ENCODE measurements around the gene ST14.

Gene ST14

DNA sequence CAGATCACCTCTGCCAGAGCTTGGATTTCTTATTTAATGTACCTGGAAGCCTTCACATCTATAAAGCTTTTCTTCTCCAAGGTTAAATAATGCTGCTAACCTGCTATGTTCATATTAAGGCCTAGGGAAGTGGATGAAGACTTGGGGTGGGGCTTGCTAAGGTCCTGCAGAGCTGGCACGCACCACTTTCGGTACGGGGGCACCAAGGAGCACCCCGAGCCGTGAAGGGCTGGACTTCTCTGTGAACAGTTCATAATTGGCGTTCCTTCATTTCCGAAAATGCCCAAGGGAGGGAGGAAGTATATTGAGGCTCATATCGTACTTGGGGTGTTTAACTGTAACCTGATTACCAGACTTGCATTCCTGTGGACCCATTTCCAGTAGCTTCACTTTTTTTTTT is 59.6 kb downstream of the ST14 start:
- H3K27me3 ChIP-seq (ENCODE audit: control insufficient read depth in 1 of 2, insufficient read depth in 1 of 2, low read length in 2 of 2) = peaks cover 47 to 50% of the 10 kb centered on the region in 2 experiments
- H3K9ac ChIP-seq (ENCODE audit: low read length) = no peak overlapping the region
- H3K18ac ChIP-seq (ENCODE audit: low read depth in 1 of 2, low read length in 2 of 2) = no peak overlapping the region
- H3K9me3 ChIP-seq (ENCODE audit: control insufficient read depth, low read length) = no peaks in the 10 kb centered on the region
- H3K36me3 ChIP-seq (ENCODE audit: control insufficient read depth in 1 of 2, insufficient read depth in 2 of 2, low read depth in 1 of 2, low read length in 2 of 2) = peaks cover 0 to 2% of the 10 kb centered on the region in 2 experiments
- H3K4me1 ChIP-seq (ENCODE audit: control insufficient read depth, insufficient read depth, low read depth, low read length) = no peaks in the 10 kb centered on the region
- no peak overlapping the region for H2BK12ac ChIP-seq (ENCODE audit: low read length in 2 of 2)
- no peak overlapping the region for H3K14ac ChIP-seq (ENCODE audit: low read length in 2 of 2)
- WGBS = 91% methylated on average over 5 of the region's 8 CpGs
- H2BK15ac ChIP-seq (ENCODE audit: low read depth, poor library complexity, severe bottlenecking) = no peak overlapping the region
- no peak overlapping the region for H4K91ac ChIP-seq (ENCODE audit: low read length)
- H2BK5ac ChIP-seq (ENCODE audit: low read depth, low read length, poor library complexity, severe bottlenecking) = no peak overlapping the region
- H2BK120ac ChIP-seq (ENCODE audit: low read depth, low read length) = no peak overlapping the region
- no peak overlapping the region for H2AFZ ChIP-seq (ENCODE audit: low read depth, low read length)
- H3K4me2 ChIP-seq (ENCODE audit: low read length, poor library complexity, severe bottlenecking) = no peak overlapping the region
- no peak overlapping the region for H3K23ac ChIP-seq (ENCODE audit: low read length in 2 of 2)
- no peak overlapping the region for H3K4me3 ChIP-seq (ENCODE audit: insufficient read depth in 1 of 2, low read depth in 1 of 2, low read length in 2 of 2)
- no peak overlapping the region for H3K27ac ChIP-seq (ENCODE audit: low read length, poor library complexity, severe bottlenecking)
- no peaks in the 10 kb centered on the region for H3K79me1 ChIP-seq (replicated peaks; ENCODE audit: low read length, poor library complexity, severe bottlenecking)
- no peak overlapping the region for H4K8ac ChIP-seq (ENCODE audit: low read length)
- no peak overlapping the region for H3K4ac ChIP-seq (ENCODE audit: low read depth in 1 of 2, low read length in 2 of 2)
- no peak overlapping the region for H2AK5ac ChIP-seq (ENCODE audit: low read length, severe bottlenecking)
- DNase-seq = no peak

DNA sequence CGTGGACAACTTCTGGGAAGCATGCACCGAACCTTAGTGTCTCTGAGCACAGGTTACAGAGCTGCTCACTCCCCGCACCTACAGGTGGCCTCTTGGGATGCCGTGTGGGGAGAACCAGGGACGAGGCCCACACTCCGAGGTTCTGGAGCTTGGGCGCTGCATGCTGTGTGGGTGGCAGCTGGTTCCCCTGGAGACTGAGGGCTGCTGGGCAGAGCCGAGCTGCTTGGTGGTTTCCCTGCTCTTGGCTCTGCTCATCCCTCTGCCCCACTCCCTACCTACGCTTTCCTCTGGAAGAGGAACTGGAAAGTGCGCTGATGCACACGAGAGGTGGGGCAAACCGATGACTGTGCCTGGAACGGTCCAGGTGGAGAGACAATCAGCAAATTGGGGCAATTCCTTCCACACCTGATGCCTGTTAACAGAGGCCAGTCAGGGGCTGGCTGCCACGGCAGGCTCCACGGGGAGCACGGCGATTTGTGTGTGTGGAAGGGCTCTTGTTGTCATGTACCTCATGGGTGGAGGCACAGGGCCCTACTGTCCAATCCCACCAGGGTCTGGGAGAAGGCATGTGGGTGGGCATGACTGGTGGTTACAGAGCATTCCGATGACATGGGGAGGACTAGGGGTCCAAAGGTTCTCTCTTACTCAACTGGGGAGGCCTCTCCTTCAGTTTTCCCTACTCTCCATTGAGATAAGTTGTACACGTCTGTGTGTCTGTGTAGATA is 60.9 kb downstream of the ST14 start:
- Histone ChIP-seq H2BK5ac (ENCODE audit: low read depth, low read length, poor library complexity, severe bottlenecking) (no peak overlapping the region), H3K23ac (ENCODE audit: low read length in 2 of 2) (no peak overlapping the region), H3K4ac (ENCODE audit: low read depth in 1 of 2, low read length in 2 of 2) (no peak overlapping the region), H3K4me1 (ENCODE audit: control insufficient read depth, insufficient read depth, low read depth, low read length) (no peaks in the 10 kb centered on the region), H3K79me1 (replicated peaks; ENCODE audit: low read length, poor library complexity, severe bottlenecking) (no peaks in the 10 kb centered on the region), H3K36me3 (ENCODE audit: control insufficient read depth in 1 of 2, insufficient read depth in 2 of 2, low read depth in 1 of 2, low read length in 2 of 2) (peaks cover 0 to 2% of the 10 kb centered on the region in 2 experiments), H2BK120ac (ENCODE audit: low read depth, low read length) (no peak overlapping the region), H3K27me3 (ENCODE audit: control insufficient read depth in 1 of 2, insufficient read depth in 1 of 2, low read length in 2 of 2) (peaks cover 35 to 37% of the 10 kb centered on the region in 2 experiments), H2BK15ac (ENCODE audit: low read depth, poor library complexity, severe bottlenecking) (no peak overlapping the region), H4K91ac (ENCODE audit: low read length) (no peak overlapping the region), H3K4me3 (ENCODE audit: insufficient read depth in 1 of 2, low read depth in 1 of 2, low read length in 2 of 2) (no peak overlapping the region), H2AK5ac (ENCODE audit: low read length, severe bottlenecking) (no peak overlapping the region), H3K27ac (ENCODE audit: low read length, poor library complexity, severe bottlenecking) (no peak overlapping the region), H3K4me2 (ENCODE audit: low read length, poor library complexity, severe bottlenecking) (no peak overlapping the region), H4K8ac (ENCODE audit: low read length) (no peak overlapping the region), H3K14ac (ENCODE audit: low read length in 2 of 2) (peak overlapping the region in 1 of 2 experiments; percentile 58), H2BK12ac (ENCODE audit: low read length in 2 of 2) (no peak overlapping the region), H2AFZ (ENCODE audit: low read depth, low read length) (no peak overlapping the region), H3K9ac (ENCODE audit: low read length) (no peak overlapping the region), H3K9me3 (ENCODE audit: control insufficient read depth, low read length) (no peaks in the 10 kb centered on the region), H3K18ac (ENCODE audit: low read depth in 1 of 2, low read length in 2 of 2) (no peak overlapping the region)
- no peak for DNase-seq
- 93% methylated on average over 19 of the region's 19 CpGs for WGBS

GRCh38 chr11:130223291-130223971 is 63.8 kb downstream of the ST14 start:
- Histone ChIP-seq H3K4me3 (ENCODE audit: insufficient read depth in 1 of 2, low read depth in 1 of 2, low read length in 2 of 2) (no peak overlapping the region), H3K4ac (ENCODE audit: low read depth in 1 of 2, low read length in 2 of 2) (no peak overlapping the region), H3K36me3 (ENCODE audit: control insufficient read depth in 1 of 2, insufficient read depth in 2 of 2, low read depth in 1 of 2, low read length in 2 of 2) (peaks cover 0 to 2% of the 10 kb centered on the region in 2 experiments), H3K23ac (ENCODE audit: low read length in 2 of 2) (no peak overlapping the region), H2BK12ac (ENCODE audit: low read length in 2 of 2) (no peak overlapping the region), H2AFZ (ENCODE audit: low read depth, low read length) (no peak overlapping the region), H4K91ac (ENCODE audit: low read length) (no peak overlapping the region), H3K4me1 (ENCODE audit: control insufficient read depth, insufficient read depth, low read depth, low read length) (no peaks in the 10 kb centered on the region), H2AK5ac (ENCODE audit: low read length, severe bottlenecking) (no peak overlapping the region), H3K4me2 (ENCODE audit: low read length, poor library complexity, severe bottlenecking) (no peak overlapping the region), H3K14ac (ENCODE audit: low read length in 2 of 2) (no peak overlapping the region), H3K9me3 (ENCODE audit: control insufficient read depth, low read length) (no peaks in the 10 kb centered on the region), H4K8ac (ENCODE audit: low read length) (no peak overlapping the region), H2BK5ac (ENCODE audit: low read depth, low read length, poor library complexity, severe bottlenecking) (no peak overlapping the region), H3K27ac (ENCODE audit: low read length, poor library complexity, severe bottlenecking) (no peak overlapping the region), H2BK120ac (ENCODE audit: low read depth, low read length) (no peak overlapping the region), H3K18ac (ENCODE audit: low read depth in 1 of 2, low read length in 2 of 2) (no peak overlapping the region), H3K79me1 (replicated peaks; ENCODE audit: low read length, poor library complexity, severe bottlenecking) (no peaks in the 10 kb centered on the region), H2BK15ac (ENCODE audit: low read depth, poor library complexity, severe bottlenecking) (no peak overlapping the region), H3K27me3 (ENCODE audit: control insufficient read depth in 1 of 2, insufficient read depth in 1 of 2, low read length in 2 of 2) (peaks cover 14 to 15% of the 10 kb centered on the region in 2 experiments), H3K9ac (ENCODE audit: low read length) (no peak overlapping the region)
- DNase-seq = no peak
- 93% methylated on average over 12 of the region's 12 CpGs for WGBS

- H2BK12ac ChIP-seq (ENCODE audit: low read length in 2 of 2) = no peak overlapping the region
- peaks cover 2 to 9% of the 10 kb centered on the region in 2 experiments for H3K36me3 ChIP-seq (ENCODE audit: control insufficient read depth in 1 of 2, insufficient read depth in 2 of 2, low read depth in 1 of 2, low read length in 2 of 2)
- H3K79me1 ChIP-seq (replicated peaks; ENCODE audit: low read length, poor library complexity, severe bottlenecking) = no peaks in the 10 kb centered on the region
- no peak overlapping the region for H4K8ac ChIP-seq (ENCODE audit: low read length)
- no peak overlapping the region for H3K27ac ChIP-seq (ENCODE audit: low read length, poor library complexity, severe bottlenecking)
- H3K18ac ChIP-seq (ENCODE audit: low read depth in 1 of 2, low read length in 2 of 2) = no peak overlapping the region
- H2AK5ac ChIP-seq (ENCODE audit: low read length, severe bottlenecking) = no peak overlapping the region
- H3K4me2 ChIP-seq (ENCODE audit: low read length, poor library complexity, severe bottlenecking) = no peak overlapping the region
- no peak for DNase-seq
- no peak overlapping the region for H3K9ac ChIP-seq (ENCODE audit: low read length)
- H3K4me3 ChIP-seq (ENCODE audit: insufficient read depth in 1 of 2, low read depth in 1 of 2, low read length in 2 of 2) = no peak overlapping the region
- no peak overlapping the region for H2BK120ac ChIP-seq (ENCODE audit: low read depth, low read length)
- H2AFZ ChIP-seq (ENCODE audit: low read depth, low read length) = no peak overlapping the region
- H3K4me1 ChIP-seq (ENCODE audit: control insufficient read depth, insufficient read depth, low read depth, low read length) = no peaks in the 10 kb centered on the region
- H2BK15ac ChIP-seq (ENCODE audit: low read depth, poor library complexity, severe bottlenecking) = no peak overlapping the region
- H2BK5ac ChIP-seq (ENCODE audit: low read depth, low read length, poor library complexity, severe bottlenecking) = no peak overlapping the region
- H3K4ac ChIP-seq (ENCODE audit: low read depth in 1 of 2, low read length in 2 of 2) = no peak overlapping the region
- no peaks in the 10 kb centered on the region for H3K9me3 ChIP-seq (ENCODE audit: control insufficient read depth, low read length)
- no peak overlapping the region for H3K14ac ChIP-seq (ENCODE audit: low read length in 2 of 2)
- WGBS = 98% methylated on average over 3 of the region's 4 CpGs
- H3K23ac ChIP-seq (ENCODE audit: low read length in 2 of 2) = no peak overlapping the region
- peaks cover 0 to 3% of the 10 kb centered on the region in 2 experiments for H3K27me3 ChIP-seq (ENCODE audit: control insufficient read depth in 1 of 2, insufficient read depth in 1 of 2, low read length in 2 of 2)
- no peak overlapping the region for H4K91ac ChIP-seq (ENCODE audit: low read length)
These were observed 67.8 kb downstream of the ST14 start for GRCh38 chr11:130227373-130227772.

Measured in mesenchymal stem cell (in vitro differentiated cells and primary cell).